T-cell (primary cell): ENCODE data around the gene ADAMTSL1. TPM values are rescaled to one million over a fixed set of nuclear protein-coding genes. Genes with fewer than 3 reads are reported as not detected.

ENCODE experiments used
- ATAC-seq, 4 experiments: fragments of 200-7000 bp in 3 of 4; fragments of 150-1000 bp in 1 of 4; cut with Tn5 transposase; replicated peaks in 1 of 4; 1 replicate in 3 of 4; 2 replicates in 1 of 4; pipeline ENCODE4 v1.10.0; 2021; ENCODE audit warnings: moderate library complexity in 3 of 4, mild to moderate bottlenecking in 2 of 4, moderate number of reproducible peaks in 1 of 4
- CTCF ChIA-PET, 2 donors: fragments of 300-600 bp; sonication (Branson Sonifier 250); formaldehyde crosslinking; loops; one replicate each; lab custom pipeline; 2022; ENCODE audit warnings: antibody characterized with exemption in 2 of 2; lab: Charles Lee
- POLR2A ChIA-PET, 2 donors: fragments of 300-600 bp; sonication (Branson Sonifier 250); formaldehyde crosslinking; loops; one replicate each; lab custom pipeline; 2022; ENCODE audit warnings: antibody characterized with exemption in 2 of 2; lab: Charles Lee
- DNase-seq, 35 experiments: peaks; one replicate each; pipeline versions ENCODE4 v3.0.0 to v3.0.0-alpha.2; 2013 to 2023
- H3K27ac ChIP-seq: one replicate; pipeline ENCODE4 v1.5.1; 2013; ENCODE audit warnings: low read length
- H3K27me3 ChIP-seq, 2 experiments: replicated peaks in 1 of 2; 1 replicate in 1 of 2; 2 replicates in 1 of 2; pipeline versions ENCODE4 v1.6.1 to v1.7.0; 2013; ENCODE audit warnings: low read length in 1 of 2, mixed read lengths in 1 of 2; ENCODE audit not compliant: control insufficient read depth in 2 of 2, insufficient read depth in 2 of 2; ENCODE audit errors: extremely low read depth in 1 of 2
- H3K36me3 ChIP-seq, 2 donors: 1 replicate in 1 of 2; 2 replicates in 1 of 2; pipeline versions ENCODE4 v1.6.1 to v1.7.0; 2013; ENCODE audit warnings: low read length in 1 of 2; ENCODE audit not compliant: control insufficient read depth in 2 of 2, insufficient read depth in 1 of 2; ENCODE audit errors: extremely low read depth in 1 of 2
- H3K4me1 ChIP-seq, 2 experiments: 1 replicate in 1 of 2; 2 replicates in 1 of 2; pipeline versions ENCODE4 v1.6.1 to v1.7.0; 2013; ENCODE audit warnings: low read length in 2 of 2, mixed read lengths in 1 of 2; ENCODE audit not compliant: insufficient read depth in 2 of 2, control insufficient read depth in 1 of 2; ENCODE audit errors: extremely low read depth in 1 of 2
- H3K4me3 ChIP-seq, 2 donors: 1 replicate in 1 of 2; 2 replicates in 1 of 2; pipeline versions ENCODE4 v1.5.1 to v1.7.0; 2013; ENCODE audit warnings: mild to moderate bottlenecking in 2 of 2, low read length in 1 of 2, moderate library complexity in 1 of 2; ENCODE audit not compliant: control insufficient read depth in 1 of 2; ENCODE audit errors: extremely low read depth in 1 of 2
- H3K9me3 ChIP-seq: 2 replicates; pipeline ENCODE4 v1.7.0; 2013
- H3K27ac Mint-ChIP-seq, 2 donors: one replicate each; pipeline ENCODE4 v1.8.0; 2020 to 2021; ENCODE audit warnings: mild to moderate bottlenecking in 2 of 2, mixed read lengths in 2 of 2
- H3K27me3 Mint-ChIP-seq, 2 donors: one replicate each; pipeline ENCODE4 v1.8.0; 2021 to 2022; ENCODE audit warnings: mixed read lengths in 2 of 2
- H3K36me3 Mint-ChIP-seq: one replicate; pipeline ENCODE4 v1.8.0; 2021; ENCODE audit warnings: mixed read lengths
- H3K4me1 Mint-ChIP-seq, 3 donors: one replicate each; pipeline ENCODE4 v1.8.0; 2020 to 2022; ENCODE audit warnings: mixed read lengths in 3 of 3, mild to moderate bottlenecking in 1 of 3
- H3K4me3 Mint-ChIP-seq, 3 donors: one replicate each; pipeline ENCODE4 v1.8.0; 2020 to 2022; ENCODE audit warnings: mild to moderate bottlenecking in 3 of 3, mixed read lengths in 3 of 3, moderate library complexity in 3 of 3
- H3K9me3 Mint-ChIP-seq, 3 donors: one replicate each; pipeline ENCODE4 v1.8.0; 2020 to 2022; ENCODE audit warnings: mixed read lengths in 3 of 3
- WGBS: methylation state at CpG from one replicate; pipeline ENCODE4 v1.1.5; 2013; ENCODE audit warnings: missing lambda C conversion rate; ENCODE audit not compliant: insufficient coverage; 5-methylcytosine and 5-hydroxymethylcytosine counted together
- total RNA-seq, 35 experiments: library from RNA in 6 of 35; stranded (reverse) in 6 of 35; fragments of 120-200 nt in 1 of 35; gene quantifications; one replicate each; pipeline versions ENCODE4 v1.2.1 to v1.2.4 and lab custom pipeline; 2013 to 2026

ADAMTSL1 gene
- total RNA-seq, 5 donors from 2014 or later (not counting 1 experiment from before 2014, with no cell fraction given): 0.10 TPM; not detected in 4

DNA sequence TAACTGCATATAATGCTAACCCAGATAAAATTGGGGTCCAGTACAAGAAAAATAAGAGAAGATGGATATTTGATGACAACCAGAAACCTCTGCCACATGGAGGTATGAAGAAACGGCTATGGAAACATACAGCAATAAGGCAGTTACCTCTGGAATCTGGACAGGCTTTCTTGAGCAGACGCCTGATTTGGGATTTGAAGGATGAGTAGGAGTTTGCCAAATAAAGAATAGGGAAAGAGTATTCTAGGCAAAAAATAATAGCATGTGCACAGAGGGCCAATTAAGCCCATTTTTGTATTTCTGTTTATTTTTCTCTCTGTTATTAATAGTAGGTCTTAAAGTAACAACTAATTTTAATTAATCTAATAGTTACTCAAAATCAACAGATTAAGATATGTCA lies 144.9 kb downstream of the ADAMTSL1 start:
- H3K27me3 Mint-ChIP-seq: no peaks in the 10 kb centered on the region
- no peak overlapping the region for H3K4me3 ChIP-seq
- ChIA-PET CTCF (no interaction called here), POLR2A (no interaction called here)
- H3K4me3 Mint-ChIP-seq: no peak overlapping the region
- no peak overlapping the region for H3K27ac ChIP-seq
- ATAC-seq: no peak
- no peaks in the 10 kb centered on the region for H3K9me3 ChIP-seq
- no peak for DNase-seq
- H3K27ac Mint-ChIP-seq: no peak overlapping the region
- no peaks in the 10 kb centered on the region for H3K27me3 ChIP-seq
- no peaks in the 10 kb centered on the region for H3K4me1 ChIP-seq
- no peaks in the 10 kb centered on the region for H3K4me1 Mint-ChIP-seq
- H3K36me3 ChIP-seq: no peaks in the 10 kb centered on the region
- no peaks in the 10 kb centered on the region for H3K36me3 Mint-ChIP-seq
- H3K9me3 Mint-ChIP-seq: peaks cover 0 to 6% (median 1%) of the 10 kb centered on the region in 3 donors
- WGBS: 93% methylated on average over 2 of the region's 2 CpGs

DNA sequence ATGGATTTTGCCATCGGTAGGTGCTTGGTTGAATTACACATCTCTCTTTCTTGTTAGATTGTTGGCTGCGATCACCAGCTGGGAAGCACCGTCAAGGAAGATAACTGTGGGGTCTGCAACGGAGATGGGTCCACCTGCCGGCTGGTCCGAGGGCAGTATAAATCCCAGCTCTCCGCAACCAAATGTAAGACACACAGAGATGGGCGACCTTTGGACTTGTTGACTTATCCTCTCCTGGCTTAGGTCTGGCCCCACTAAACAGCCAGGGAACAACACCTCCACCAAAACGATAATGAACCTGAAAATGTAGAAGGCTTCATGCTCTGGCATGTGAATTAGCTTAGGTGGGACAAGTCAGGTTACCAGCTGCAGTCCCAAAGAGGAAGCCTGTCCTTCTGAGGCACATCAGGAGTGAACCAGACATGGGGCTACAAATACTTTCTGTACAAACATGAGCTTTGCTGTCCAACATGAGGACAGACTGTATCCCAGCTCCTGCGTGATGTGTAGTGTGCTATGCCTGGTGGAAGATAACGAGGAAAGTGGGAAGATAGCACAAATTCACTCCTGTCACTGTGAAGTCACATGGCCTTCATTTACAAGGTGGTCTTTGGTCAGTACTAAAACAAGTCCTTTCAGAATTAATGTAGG lies 148.4 kb downstream of the ADAMTSL1 start:
- Mint-ChIP-seq H3K27ac (no peak overlapping the region), H3K4me3 (no peak overlapping the region), H3K4me1 (no peaks in the 10 kb centered on the region), H3K9me3 (peaks cover 0 to 4% (median 1%) of the 10 kb centered on the region in 3 donors), H3K27me3 (no peaks in the 10 kb centered on the region), H3K36me3 (no peaks in the 10 kb centered on the region)
- POLR2A ChIA-PET: no interaction called here
- Histone ChIP-seq H3K4me1 (no peaks in the 10 kb centered on the region), H3K27me3 (no peaks in the 10 kb centered on the region), H3K36me3 (no peaks in the 10 kb centered on the region), H3K27ac (no peak overlapping the region), H3K4me3 (no peak overlapping the region), H3K9me3 (no peaks in the 10 kb centered on the region)
- WGBS: 88% methylated on average over 11 of the region's 11 CpGs
- DNase-seq (no peak), ATAC-seq (no peak)
- CTCF ChIA-PET: no interaction called here

DNA sequence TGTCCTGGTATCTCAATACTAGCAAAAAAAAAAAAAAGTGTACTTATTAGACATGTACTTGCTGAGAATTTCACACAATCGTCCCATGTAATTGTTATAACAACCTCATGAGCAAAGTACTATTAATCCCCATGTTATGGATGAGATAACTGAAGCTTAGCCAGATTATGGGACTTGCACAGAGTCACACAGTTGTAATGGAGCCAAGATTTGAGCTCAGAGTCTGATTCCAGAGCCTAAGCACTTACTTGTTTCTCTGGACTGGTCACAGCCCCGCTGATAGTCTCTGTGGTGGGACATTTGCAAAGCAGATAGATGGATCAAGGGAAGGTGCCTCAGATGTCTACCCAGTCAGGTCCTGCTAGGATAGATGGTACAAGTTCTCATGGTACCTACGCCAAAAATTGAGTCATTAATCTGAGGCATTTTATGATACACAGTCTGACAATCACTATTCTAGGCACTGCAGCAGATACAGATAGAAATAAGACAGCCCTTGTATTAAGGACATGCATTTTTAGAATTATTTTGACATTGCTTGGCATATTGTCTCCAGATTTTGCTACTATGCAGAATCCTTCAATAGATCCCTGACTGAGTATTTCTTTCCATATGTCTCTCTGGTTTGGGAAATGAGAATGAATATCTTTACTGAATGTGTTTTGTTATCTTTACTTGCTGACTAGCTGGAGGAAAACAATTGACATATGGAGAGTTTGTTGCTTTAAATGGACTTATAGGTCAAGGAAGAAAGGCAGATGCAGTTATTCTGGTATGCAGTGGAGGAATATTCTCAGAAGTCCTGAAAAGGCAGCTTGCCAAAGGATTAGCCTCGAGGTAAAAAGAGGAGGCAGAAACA lies 149.5 kb downstream of the ADAMTSL1 start:
- CTCF ChIA-PET: no interaction called here
- Mint-ChIP-seq H3K36me3 (no peaks in the 10 kb centered on the region), H3K4me3 (no peak overlapping the region), H3K9me3 (peaks cover 0 to 4% (median 1%) of the 10 kb centered on the region in 3 donors), H3K27me3 (no peaks in the 10 kb centered on the region), H3K4me1 (no peaks in the 10 kb centered on the region), H3K27ac (no peak overlapping the region)
- H3K9me3 ChIP-seq: no peaks in the 10 kb centered on the region
- no peaks in the 10 kb centered on the region for H3K27me3 ChIP-seq
- 80% methylated on average over 2 of the region's 4 CpGs for WGBS
- no peaks in the 10 kb centered on the region for H3K4me1 ChIP-seq
- POLR2A ChIA-PET: no interaction called here
- H3K27ac ChIP-seq: no peak overlapping the region
- no peaks in the 10 kb centered on the region for H3K36me3 ChIP-seq
- DNase-seq (no peak), ATAC-seq (no peak)
- no peak overlapping the region for H3K4me3 ChIP-seq

DNA sequence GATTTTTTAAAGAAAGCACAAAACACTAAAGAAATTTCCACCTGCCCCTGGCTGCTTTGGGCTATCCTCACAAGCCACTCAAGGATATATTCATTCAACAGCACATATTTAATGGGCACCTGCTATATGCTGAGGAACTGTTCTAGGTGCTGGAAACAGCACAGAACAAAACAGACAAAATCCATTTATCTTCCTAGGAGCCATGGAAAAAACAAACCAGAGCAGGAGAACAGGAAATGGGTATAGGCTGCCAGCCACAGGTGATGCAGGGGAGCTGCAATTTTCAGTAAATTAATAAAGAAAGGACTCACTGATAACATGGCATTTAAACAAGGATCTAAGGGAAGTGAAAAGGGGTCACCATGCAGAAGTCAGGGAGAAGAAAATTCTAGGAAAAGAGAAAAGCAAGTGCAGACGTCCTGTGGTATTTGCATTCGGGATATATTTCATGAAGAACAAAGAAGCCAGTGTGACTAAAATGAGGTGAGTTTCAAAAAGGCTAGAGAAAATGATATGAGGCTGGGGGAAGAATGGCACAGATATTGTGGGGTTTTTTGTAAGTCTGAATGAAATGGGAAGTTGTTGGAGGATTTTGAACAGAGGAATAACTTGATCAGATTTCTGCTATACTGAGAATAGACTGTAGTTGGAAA lies 152.2 kb downstream of the ADAMTSL1 start:
- CTCF ChIA-PET: no interaction called here
- no peaks in the 10 kb centered on the region for H3K36me3 ChIP-seq
- DNase-seq (no peak), ATAC-seq (no peak)
- H3K27ac Mint-ChIP-seq: no peak overlapping the region
- H3K4me3 ChIP-seq: no peak overlapping the region
- no peak overlapping the region for H3K4me3 Mint-ChIP-seq
- no peaks in the 10 kb centered on the region for H3K4me1 ChIP-seq
- no peaks in the 10 kb centered on the region for H3K4me1 Mint-ChIP-seq
- no peaks in the 10 kb centered on the region for H3K27me3 ChIP-seq
- H3K9me3 Mint-ChIP-seq: no peaks in the 10 kb centered on the region
- no peaks in the 10 kb centered on the region for H3K36me3 Mint-ChIP-seq
- H3K27ac ChIP-seq: no peak overlapping the region
- POLR2A ChIA-PET: no interaction called here
- no peaks in the 10 kb centered on the region for H3K27me3 Mint-ChIP-seq
- no peaks in the 10 kb centered on the region for H3K9me3 ChIP-seq
- WGBS: 80% methylated on average over 2 of the region's 2 CpGs

DNA sequence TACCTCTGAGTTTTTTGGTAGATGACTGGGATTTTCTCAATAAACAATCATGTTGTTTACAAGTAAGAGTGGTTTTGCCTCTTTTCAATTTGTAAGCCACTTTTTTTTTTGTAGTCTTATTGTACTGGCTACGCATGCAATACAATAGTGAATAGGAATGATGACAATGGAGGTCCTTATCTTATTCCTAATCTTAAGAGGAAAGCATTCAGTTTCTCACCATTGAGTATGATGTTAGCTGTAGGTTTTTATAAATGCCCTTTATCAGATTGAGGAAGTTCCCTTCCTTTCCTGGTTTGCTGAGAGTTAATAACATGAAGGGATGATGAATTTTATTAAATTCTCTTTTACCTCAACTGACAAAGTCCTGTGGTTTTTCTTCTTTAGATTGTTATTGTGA lies 155.2 kb downstream of the ADAMTSL1 start:
- no peaks in the 10 kb centered on the region for H3K4me1 ChIP-seq
- Mint-ChIP-seq H3K36me3 (no peaks in the 10 kb centered on the region), H3K4me3 (no peak overlapping the region), H3K27me3 (no peaks in the 10 kb centered on the region), H3K27ac (no peak overlapping the region), H3K9me3 (no peaks in the 10 kb centered on the region), H3K4me1 (no peaks in the 10 kb centered on the region)
- ChIA-PET CTCF (no interaction called here), POLR2A (no interaction called here)
- no peaks in the 10 kb centered on the region for H3K36me3 ChIP-seq
- WGBS: no CpG with 5 or more reads among the region's 1 CpG
- H3K27ac ChIP-seq: no peak overlapping the region
- H3K4me3 ChIP-seq: no peak overlapping the region
- no peaks in the 10 kb centered on the region for H3K27me3 ChIP-seq
- no peak for ATAC-seq
- no peaks in the 10 kb centered on the region for H3K9me3 ChIP-seq
- DNase-seq: no peak

DNA sequence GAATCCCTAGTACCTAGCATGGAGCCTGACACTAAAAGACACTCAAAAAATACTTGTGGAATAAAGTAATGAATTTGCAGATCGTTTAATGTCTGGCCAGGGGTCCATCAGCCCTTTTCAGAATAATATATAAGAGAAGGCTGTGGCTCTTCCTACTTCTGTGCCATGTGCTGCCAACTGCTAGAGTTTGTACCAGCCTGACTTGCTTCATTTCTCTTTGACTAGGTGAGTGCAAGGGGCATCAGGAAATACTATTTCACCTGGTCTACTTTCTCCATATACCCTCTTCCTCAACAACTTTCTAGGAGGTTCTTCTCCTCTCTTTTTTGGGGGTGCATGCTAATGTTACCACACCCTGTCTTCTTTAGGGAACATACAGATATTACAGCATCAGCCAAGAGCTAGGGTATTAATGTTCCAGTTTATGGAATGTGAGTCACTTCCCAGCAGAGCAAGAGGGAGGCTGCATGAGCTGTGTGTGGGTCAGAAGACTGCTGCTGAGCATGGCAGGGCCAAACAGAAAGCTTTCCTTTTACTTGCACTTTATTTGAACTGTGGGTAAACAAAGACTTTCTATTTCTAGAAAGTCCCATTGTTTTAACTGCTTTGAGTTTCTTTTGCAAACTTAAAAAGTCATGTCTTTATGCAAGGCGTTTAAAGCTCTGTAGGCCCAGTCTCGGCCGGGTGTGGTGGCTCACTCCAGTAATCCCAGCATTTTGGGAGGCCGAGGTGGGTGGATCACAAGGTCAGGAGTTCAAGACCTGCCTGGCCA lies 158.9 kb downstream of the ADAMTSL1 start:
- no peak overlapping the region for H3K27ac Mint-ChIP-seq
- Histone ChIP-seq H3K4me1 (no peaks in the 10 kb centered on the region), H3K27ac (no peak overlapping the region), H3K9me3 (no peaks in the 10 kb centered on the region), H3K4me3 (no peak overlapping the region), H3K27me3 (no peaks in the 10 kb centered on the region), H3K36me3 (no peaks in the 10 kb centered on the region)
- H3K4me3 Mint-ChIP-seq: no peak overlapping the region
- ChIA-PET POLR2A (no interaction called here), CTCF (no interaction called here)
- no peaks in the 10 kb centered on the region for H3K9me3 Mint-ChIP-seq
- 83% methylated on average over 3 of the region's 5 CpGs for WGBS
- no peaks in the 10 kb centered on the region for H3K4me1 Mint-ChIP-seq
- peaks cover 2 to 4% of the 10 kb centered on the region in 2 donors for H3K27me3 Mint-ChIP-seq
- no peak for DNase-seq
- ATAC-seq: no peak
- H3K36me3 Mint-ChIP-seq: no peaks in the 10 kb centered on the region
